ENCODE results near the gene HIVEP3. TPM values are rescaled to one million over a fixed set of nuclear protein-coding genes. Genes with fewer than 3 reads are reported as not detected.

The HIVEP3 gene
- total RNA-seq, 1 donor from 2014 or later = 1.8 TPM

DNA sequence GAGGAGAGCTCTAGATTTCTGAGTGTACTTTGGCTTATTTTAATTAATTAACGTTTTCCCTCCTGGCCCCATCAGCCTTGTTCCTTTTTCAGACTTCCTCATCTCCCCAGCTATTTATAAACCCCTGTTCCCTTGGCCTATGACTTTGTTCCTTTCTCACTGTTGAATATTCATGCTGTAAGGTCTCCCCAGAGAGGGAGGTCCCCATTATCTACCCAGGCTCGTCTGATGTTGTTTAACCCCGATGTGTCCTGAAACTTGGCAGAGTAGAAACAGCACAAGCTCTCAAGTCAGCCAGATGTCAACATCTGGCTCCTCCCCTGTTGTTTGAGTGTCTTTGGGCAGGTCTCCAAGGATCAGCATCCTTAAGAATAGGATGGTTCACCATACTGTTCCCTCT, 153.6 kb downstream of the HIVEP3 start:
- no peak for DNase-seq (ENCODE audit: low read depth in 2 of 2)

DNA sequence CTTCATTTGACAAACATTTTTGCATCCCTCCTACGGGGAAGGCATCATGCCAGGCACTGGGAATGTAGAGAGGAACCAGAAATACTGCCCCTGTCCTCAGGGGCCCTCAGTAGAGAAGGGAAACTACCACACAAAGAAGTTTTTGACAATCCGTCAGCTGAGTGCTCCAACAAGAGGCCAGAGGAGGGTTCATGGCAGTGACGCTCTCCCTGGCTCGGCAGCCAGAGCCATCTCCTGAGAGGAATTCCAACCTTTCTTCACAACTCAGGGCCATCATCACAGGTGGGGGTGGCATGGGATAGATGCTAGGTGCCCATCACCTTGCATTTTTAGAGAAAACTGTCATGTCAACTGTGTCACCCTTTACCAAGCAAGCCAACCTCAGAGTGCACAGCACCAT, 154.1 kb downstream of the HIVEP3 start:
- no peak for DNase-seq (ENCODE audit: low read depth in 2 of 2)

DNA sequence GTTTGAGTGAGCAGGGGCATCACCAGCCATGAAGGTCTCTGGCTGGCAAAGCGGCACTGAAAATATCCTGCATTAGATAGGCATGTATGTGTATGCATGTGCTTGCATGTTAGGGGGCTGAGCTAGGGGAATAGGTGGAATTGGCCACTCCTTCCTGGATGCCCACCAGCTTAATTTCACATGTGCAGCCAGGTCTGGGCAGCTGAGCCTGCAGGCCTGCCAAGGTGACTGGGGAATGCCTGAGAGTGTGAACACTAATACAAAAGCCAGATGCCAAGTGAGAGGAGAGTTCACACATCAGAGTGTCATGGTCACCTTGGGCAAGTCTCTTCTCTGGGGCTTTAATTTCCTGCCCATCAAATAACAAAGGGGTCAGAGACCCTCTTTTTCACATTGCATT, 155.9 kb downstream of the HIVEP3 start:
- DNase-seq (ENCODE audit: low read depth in 2 of 2) = no peak

DNA sequence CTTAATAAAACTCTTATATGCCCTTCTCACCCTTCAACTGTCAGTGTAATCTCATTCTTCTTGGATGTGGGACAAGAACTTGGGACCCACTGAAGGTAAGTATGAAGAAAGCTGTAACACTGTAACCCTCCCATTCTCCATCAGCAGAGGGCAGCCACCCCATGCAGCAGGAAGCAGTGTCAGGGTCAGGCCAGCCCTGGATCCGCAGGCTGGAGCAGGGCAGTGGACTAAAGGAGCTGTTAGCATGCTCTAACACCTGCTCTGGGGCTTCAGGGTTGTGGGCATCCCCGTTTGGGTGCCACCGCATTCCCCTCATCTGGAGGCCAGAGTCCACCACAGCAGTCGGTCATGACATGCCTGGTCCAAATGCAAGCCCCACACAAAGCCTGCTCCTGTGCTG, 156.5 kb downstream of the HIVEP3 start:
- no peak for DNase-seq (ENCODE audit: low read depth in 2 of 2)

DNA sequence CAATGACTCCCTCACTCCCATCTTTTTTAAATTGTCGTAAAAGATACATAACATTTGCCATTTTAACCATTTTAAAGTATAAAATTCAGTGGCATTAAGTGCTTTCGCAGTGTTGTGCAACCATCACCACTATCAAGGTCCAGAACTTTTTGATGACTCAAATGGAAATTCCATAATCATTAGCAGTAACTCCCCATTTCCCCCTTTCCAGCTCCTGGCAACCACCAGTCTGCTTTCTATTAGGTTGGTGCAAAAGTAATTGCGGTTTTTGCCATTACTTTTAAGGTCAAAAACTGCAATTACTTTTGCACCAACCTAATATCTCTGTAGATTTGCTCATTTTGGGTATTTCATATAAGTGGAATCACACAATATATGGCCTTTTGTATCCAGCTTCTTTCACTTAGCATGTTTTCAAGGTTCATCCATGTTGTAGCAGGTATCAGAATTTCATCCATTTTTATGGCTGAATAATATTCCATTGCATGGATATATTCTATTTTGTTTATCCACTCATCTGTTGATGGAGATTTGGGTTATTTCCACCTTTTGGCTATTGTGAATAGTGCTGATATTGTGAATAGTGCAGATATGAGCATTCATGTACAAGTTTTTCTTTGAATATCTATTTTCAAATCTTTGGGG, 159.7 kb downstream of the HIVEP3 start:
- peak; percentile 35 to 83 for DNase-seq (ENCODE audit: low read depth in 2 of 2)

DNA sequence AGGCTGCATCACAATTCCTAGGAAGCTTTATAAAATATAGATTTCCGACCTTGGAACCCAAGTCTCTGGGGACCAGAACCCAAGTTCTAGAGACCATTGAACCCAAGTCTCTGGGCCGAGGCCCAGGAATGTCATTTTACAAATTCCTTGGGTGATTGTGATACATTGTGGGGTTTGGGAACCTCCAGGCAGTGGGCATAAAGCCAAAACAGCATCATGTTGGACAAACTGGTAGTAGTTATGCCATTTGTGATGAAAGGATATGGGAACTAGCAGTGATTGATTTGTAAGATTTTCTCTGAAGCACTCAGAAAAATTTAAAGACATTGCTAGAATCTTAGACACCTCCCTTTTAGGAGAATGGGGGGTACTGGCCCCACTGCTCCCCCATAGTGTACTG, 160.2 kb downstream of the HIVEP3 start:
- peak in 1 of 2 donors; percentile 30 for DNase-seq (ENCODE audit: low read depth in 2 of 2)

DNA sequence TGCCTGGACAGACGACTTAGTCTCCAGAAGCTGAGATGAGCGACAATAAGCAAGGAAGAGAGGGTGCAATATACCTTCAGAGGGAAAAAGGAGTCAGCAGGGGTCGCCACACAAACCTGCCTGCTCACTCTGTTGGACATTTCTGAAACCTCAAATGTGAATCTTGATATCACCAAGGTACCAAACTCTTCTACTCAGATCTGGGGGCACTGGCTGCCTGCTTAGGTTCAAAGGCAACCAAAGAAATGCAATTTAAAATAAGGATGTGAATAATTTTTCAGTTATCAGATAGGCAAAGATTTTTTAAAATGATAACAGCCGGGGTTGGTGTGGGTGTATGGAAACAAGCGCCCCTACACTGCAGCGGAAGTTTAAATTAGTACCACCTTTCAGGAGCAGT, 164.2 kb downstream of the HIVEP3 start:
- no peak for DNase-seq (ENCODE audit: low read depth in 2 of 2)

DNA sequence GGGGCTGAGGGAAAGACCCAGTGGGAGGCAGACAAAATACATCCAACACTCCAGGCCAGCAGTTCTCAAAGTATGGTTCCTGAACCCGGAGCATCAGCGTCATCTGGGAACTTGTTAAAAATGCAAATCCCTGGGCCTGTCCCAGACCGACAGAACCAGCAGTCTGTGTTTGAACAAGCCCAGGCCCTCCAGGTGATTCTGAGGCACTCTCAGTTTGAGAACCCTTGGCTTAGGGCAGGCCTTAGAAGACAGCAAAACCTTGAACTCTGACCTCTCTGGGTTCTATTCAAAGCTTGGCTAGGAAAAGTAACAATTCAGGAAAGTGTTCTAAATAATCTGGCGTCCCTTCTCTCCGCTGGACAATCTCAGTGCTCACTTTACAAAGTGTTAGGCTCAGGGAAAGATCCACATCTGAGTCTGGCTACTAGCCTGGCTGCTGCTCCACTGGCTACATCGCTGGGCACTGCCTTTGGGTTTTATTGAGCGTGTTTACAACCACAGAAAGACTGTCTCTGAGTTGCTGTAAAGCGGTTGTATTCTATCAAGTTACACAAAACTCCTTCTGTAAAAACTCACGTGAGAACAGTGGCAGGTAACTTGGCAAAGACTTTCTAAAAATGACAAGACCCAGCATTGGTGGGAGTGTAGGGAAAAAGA, 166.1 kb downstream of the HIVEP3 start:
- no peak for DNase-seq (ENCODE audit: low read depth in 2 of 2)

DNA sequence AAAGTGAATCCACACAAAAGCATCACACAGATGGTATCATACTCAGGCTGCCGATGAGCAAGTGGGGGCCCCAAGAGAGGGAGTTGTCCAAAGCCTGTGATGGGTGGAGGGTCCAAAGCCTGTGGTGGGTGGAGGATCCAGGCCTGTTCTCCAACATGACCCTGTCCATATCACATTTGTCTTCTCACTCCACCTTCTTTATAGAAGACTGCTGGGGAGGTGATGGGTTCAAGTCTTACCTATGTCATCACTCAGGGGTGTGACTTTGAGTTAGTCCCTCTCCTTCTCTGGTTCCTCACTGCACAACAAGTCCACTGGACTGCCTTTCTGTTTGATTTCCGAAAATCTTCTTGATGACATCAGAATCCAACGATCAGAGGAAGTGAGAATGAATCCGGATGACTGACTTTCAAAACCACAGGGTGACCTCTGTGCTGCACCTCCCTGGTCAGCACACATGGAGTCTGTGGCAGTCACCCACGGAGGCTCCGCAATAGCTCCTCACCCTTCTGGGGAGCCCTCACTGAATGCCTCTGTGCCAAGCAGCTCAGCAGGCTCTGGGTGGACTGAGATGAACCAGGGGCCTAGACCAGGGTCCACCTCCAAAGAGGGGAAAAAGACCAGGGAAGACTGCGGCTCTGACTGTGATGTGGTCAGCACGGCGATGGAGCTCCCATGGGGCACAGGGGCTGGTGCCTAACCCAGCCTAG, 166.8 kb downstream of the HIVEP3 start:
- peak; percentile 44 to 93 for DNase-seq (ENCODE audit: low read depth in 2 of 2)

DNA sequence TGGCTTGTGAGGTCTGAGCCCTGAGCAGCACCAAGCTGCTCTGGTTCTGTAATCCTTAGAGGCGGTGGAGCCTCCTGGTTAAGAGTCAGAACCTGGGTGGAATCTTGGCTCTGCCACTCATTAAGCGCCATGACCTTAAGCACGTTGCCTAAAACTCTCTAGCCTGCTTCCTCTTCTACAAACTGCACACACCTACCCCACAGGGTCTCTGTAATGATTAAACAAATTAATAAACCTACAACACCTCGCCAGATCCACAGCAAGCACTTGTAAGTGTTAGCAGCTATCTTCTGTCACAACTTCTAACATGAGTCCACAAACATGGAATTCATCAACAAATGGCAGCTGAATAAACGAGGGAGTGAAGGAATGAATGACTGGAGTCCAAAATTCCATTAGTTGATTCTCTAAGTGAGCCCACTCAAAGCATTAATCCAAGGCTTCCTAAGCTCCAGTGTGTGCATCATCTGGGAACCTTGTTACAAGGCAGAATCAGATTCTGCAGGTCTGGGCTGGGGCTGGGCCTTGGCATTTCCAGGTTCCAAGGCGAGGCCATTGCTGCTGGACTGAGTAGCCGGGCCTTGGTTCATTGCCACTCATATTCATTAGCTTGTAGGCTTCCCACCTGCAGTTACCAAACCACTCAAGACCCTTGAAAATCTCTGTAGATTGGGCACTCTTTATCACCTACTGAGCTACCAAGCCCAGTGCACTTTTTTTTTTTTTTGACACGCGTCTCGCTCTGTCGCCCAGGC, 168.6 kb downstream of the HIVEP3 start:
- no peak for DNase-seq (ENCODE audit: low read depth in 2 of 2)

DNA sequence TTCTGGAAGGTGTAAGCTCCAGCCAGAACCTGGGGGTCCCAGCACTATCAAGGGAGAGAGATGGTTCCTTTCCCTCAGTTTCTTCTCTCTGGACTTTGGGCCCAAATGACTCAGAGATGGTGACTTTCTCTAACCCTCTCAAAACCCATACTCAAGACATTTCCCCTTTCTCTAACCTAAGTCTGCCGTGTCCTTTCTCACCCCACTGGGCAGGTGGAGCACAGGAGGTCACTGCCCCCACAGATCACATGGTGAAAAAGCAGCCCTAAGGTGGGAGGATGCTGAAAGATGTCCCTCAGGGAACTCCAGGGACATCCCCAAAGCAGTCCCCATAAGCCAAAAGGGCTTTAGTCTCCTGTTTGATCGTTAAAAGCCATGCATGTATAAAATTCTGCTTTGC, 173.7 kb downstream of the HIVEP3 start:
- no peak for DNase-seq (ENCODE audit: low read depth in 2 of 2)

DNA sequence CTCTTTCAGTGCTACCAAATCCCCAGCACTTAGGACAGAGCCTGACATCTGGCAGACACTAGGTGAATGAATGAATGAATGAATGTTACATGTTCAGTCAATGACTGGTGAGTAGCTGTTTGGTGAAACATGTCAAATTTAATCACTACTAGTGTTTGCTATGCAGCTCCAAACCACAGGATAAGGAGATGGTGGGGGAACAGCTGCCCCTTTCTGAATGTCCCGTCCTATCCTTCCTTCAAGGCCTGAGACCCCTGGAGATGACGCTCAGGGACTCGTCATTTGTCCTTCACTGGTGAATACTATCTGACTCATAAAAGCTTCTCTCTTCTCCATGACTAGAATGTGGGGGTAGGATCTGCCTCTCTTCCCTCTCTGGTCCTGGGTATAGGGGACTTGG, 175.4 kb downstream of the HIVEP3 start:
- DNase-seq (ENCODE audit: low read depth in 2 of 2) = peak in 1 of 2 donors; percentile 31

DNA sequence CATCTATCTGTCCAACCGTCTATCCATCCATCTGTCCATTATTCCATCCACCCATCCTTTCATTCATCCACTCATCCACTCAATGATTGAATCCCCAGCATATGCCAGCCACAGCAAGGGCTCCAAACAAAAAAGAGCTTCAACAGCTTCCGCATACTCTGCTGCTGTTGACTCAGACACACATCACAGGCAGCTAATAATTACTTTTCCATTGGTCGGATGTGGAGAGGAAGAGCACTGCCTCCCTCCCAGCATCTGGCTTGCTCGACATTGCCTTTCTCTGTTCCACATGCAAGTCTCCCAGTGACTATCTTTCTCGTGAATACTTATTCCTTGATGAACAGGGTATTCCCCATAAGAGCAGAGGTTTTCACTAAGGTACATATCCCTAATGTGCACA, 176.5 kb downstream of the HIVEP3 start:
- peak; percentile 59 to 86 for DNase-seq (ENCODE audit: low read depth in 2 of 2)

DNA sequence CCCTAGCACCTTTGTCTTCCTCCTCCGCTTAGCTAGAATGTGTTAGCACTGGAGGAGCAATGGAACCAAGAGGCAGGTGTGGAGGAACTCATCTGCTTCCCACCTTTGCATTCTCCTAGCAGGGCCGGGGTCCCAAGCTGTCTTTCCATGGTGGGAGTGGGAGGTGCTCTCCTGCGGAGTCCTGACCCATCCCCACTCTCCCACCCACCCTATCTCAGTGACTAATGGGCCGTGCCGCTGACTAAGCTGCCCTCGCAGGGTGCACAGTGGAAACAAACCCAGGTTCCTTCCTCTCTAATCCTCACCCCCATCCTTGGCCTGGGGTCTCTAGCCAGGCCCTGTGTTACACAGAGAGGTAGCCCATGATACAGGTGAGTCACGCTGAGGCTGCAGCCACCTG, 177.5 kb downstream of the HIVEP3 start:
- no peak for DNase-seq (ENCODE audit: low read depth in 2 of 2)

DNA sequence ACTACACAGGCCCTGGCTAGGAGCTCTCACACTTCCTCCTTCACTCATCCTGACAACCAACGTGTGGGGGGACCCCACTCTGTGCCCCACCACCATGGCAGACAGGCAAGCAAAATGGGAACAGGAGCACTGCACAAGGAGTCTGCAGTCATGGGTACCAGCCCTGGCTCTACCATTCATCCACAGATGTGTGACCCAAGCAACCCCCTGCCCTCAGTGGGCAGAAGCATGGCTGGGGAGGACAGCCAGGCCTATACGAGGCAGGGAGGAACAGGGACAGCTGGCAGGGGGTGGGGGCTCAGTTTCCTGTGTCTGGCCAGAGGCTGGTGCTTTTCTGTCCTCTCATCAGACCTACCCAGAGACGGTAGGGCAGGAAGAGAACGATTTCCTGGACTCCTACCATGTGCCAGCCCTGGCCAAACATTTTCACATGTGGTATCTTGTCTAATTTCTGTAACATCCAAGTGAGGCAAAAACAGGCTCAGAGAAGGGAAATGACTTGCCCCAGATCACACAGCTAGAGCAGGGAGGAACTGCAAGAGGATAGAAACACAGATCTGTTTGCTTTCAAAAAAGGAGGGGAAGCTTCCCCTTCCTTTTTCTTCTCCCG, 178.0 kb downstream of the HIVEP3 start:
- peak in 1 of 2 donors; percentile 26 for DNase-seq (ENCODE audit: low read depth in 2 of 2)

DNA sequence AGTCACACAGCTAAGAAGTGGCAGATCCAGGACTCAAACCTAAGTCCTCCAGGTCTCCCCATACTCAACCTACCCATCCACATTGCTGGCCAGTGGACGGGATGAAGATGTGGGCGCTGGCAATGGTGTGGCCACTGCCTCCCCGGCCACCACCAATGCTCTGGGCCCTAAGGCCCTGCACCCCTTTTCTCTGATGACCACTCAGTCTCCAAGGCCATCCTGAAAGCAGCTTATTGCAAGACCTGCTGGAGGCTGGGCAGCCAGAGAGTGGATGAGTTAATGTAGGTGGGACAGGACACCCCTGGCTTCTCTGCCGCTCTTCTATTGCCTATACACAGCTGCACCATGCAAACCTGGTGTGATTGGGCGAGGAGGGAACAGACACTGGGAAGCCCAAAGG, 178.7 kb downstream of the HIVEP3 start:
- DNase-seq (ENCODE audit: low read depth in 2 of 2) = no peak

DNA sequence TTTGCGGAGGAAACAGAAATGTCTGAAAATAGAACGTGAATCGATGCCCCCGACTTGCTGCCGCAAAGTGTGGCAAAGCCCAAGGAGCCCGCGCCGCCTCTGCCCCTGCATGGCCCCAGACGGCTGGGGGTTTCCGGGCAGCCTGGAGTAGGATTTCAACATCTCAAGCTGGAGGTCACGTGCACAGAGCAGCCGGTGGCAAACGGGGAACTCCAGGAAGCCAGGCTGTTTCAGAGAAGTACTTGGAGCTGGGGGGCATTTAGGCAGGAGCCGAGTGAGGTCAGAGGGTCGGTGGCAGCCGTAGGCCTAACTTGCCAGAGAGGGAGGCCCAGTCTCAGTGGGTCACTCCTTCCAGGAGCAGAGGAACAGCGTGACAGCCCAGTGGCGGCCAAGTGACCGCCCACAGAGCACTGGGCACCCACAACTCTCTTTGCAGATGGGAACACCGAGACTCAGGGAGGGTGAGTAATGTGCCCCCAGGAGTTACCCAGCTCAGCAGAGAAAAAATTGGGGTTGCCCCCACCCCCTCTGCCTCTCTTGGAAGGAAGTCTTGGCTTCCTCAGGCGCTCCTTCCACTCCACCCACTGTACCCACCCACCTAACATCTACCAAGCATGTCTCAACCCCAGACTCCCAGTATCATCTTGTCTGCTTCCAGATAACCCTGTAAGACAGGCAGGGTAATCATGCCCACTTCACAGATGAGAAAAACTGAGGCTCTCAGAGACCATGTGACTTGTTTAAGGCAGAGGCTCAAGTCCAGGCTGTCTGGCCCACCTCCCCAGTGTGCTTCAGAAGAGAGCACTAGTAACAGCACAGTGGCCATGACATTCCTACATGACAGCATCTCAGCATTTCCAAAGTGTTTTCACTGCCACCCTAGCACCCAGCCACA, 179.4 kb downstream of the HIVEP3 start:
- DNase-seq (ENCODE audit: low read depth in 2 of 2) = peak in 1 of 2 donors; percentile 85

DNA sequence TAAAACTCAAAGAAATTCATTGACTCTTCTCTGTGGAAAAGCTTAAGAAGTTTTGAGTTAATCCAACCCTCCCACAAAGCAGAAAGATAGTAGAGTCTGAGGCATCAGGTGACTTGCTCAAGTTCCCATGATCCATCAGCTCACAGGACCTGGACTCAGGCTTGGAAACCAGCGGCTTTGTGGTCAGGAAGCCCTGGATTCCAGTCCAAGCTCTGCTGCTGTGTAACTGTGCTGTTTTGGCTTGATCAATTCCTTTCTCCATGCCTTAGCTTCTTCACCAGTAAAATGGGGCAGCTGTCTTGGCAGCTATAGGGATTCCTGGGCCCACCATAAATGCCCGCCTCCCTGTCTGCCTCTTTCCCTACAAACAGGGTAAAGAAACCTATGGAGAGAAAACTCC, 180.2 kb downstream of the HIVEP3 start:
- DNase-seq (ENCODE audit: low read depth in 2 of 2) = peak in 1 of 2 donors; percentile 29

DNA sequence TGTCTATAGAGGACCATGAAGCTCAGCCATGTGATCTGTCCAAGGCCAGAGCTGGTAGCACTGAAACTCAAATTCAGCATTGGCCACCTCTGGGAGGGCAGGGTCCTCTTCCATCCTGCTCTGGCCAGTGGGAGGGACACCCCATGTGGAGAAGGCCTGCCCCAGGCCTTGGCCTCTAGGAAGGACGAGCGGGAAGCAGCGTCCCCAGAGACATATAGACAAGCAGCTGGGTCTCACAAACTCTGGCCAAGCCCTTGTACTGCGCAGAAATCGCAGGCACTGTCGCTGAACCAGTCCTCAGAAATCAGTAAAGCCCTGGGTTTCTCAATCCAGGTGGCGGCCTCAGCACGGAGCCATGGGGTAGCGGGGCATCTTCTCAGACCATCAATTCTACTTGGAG, 180.7 kb downstream of the HIVEP3 start:
- DNase-seq (ENCODE audit: low read depth in 2 of 2) = no peak

DNA sequence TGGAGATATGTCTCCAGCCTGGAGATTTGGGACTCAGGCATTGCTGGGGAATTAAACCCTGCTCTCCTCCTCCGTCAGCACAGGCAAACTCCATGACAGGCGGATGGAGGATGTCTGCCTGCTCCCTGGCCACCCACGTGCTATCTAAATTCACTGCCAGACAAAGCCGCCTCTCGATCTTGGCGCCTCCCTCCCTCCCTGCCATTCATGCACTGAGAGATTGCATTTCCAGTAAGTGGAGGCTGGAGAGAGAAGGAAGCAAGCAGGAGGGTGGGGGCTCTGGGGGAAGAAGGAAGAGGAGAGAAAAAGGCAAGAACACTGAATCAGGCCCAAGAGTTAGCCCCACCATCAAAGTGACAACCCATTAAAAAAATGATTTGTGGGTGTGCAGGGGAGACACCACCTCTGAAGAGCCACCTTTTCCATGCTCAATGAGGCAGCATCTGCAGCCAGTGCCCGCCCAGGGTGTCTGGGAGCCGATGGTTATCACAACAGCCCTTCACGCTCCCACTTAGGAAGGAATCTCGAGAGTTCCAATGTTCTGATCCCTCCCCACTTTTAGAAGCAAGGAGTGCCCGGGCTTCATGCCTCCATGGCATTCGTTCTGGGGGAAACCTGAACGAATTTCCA, 183.0 kb downstream of the HIVEP3 start:
- no peak for DNase-seq (ENCODE audit: low read depth in 2 of 2)
